ENCODE measurements around the gene DCTN1.

The DCTN1 gene

GRCh38 chr2:74413001-74413698 is 33.0 kb upstream of the DCTN1 start:
- DNase-seq, result no peak

GRCh38 chr2:74407682-74408081 is 27.6 kb upstream of the DCTN1 start:
- no peak for DNase-seq

GRCh38 chr2:74406035-74406434 is 25.9 kb upstream of the DCTN1 start:
- no peak for DNase-seq

GRCh38 chr2:74401891-74402290 is 21.8 kb upstream of the DCTN1 start:
- no peak for DNase-seq

GRCh38 chr2:74399785-74400184 is 19.7 kb upstream of the DCTN1 start:
- DNase-seq, result no peak

- no peak for DNase-seq
These were observed 16.0 kb upstream of the DCTN1 start for GRCh38 chr2:74396149-74396548.

GRCh38 chr2:74393525-74393924 is 13.4 kb upstream of the DCTN1 start:
- no peak for DNase-seq

GRCh38 chr2:74392449-74392743 is 12.3 kb upstream of the DCTN1 start:
- no peak for DNase-seq

GRCh38 chr2:74391580-74392448 is 11.7 kb upstream of the DCTN1 start:
- DNase-seq, result peak; percentile 61

GRCh38 chr2:74391209-74391579 is 11.1 kb upstream of the DCTN1 start:
- DNase-seq, result no peak

- DNase-seq, result no peak
These were observed 10.5 kb upstream of the DCTN1 start for GRCh38 chr2:74390606-74391005.

- DNase-seq, result no peak
These were observed 7.2 kb upstream of the DCTN1 start for GRCh38 chr2:74387346-74387745.

GRCh38 chr2:74385396-74385795 is 5.3 kb upstream of the DCTN1 start:
- no peak for DNase-seq

GRCh38 chr2:74384051-74384450 is 3.9 kb upstream of the DCTN1 start:
- DNase-seq, result no peak

GRCh38 chr2:74383254-74383653 is 3.1 kb upstream of the DCTN1 start:
- no peak for DNase-seq

- no peak for DNase-seq
These were observed 1.6 kb upstream of the DCTN1 start for GRCh38 chr2:74381751-74382150.

- DNase-seq, result no peak
These were observed 2.1 kb downstream of the DCTN1 start for GRCh38 chr2:74378007-74378406.

GRCh38 chr2:74375838-74376237 is 4.3 kb downstream of the DCTN1 start:
- no peak for DNase-seq

GRCh38 chr2:74374509-74375205 is 5.5 kb downstream of the DCTN1 start:
- no peak for DNase-seq

GRCh38 chr2:74373985-74374384 is 6.1 kb downstream of the DCTN1 start:
- DNase-seq, result no peak

- no peak for DNase-seq
These were observed 6.9 kb downstream of the DCTN1 start for GRCh38 chr2:74373221-74373676.

GRCh38 chr2:74372674-74373073 is 7.4 kb downstream of the DCTN1 start:
- DNase-seq, result no peak

- no peak for DNase-seq
These were observed 8.7 kb downstream of the DCTN1 start for GRCh38 chr2:74371421-74371820.

- DNase-seq, result no peak
These were observed 10.1 kb downstream of the DCTN1 start for GRCh38 chr2:74369976-74370375.
